Measurements from ENCODE around the gene PKNOX2. TPM values are rescaled to one million over a fixed set of nuclear protein-coding genes. Genes with fewer than 3 reads are reported as not detected.

The PKNOX2 gene
- total RNA-seq, 1 donor from 2014 or later, result 3.4 TPM

DNA sequence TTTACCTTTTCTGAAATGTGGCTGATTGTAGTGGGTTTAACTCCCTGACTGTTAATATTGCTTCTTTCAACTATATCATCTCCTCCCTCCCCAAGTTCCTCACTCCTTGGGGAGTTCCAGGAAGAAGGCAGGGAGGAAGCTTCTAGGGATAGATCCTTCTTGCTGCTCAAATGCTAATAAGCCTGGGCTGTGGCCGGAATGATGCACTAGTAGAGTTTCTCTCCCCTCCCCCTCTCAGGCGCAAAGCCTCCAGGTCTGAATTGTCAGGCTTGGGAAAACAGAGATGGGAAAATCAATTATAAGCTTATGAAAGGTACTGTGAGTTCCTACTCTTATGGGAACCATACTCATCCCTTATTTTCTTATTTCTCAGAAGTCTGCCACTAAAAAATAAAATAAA, 300.7 kb downstream of the PKNOX2 start:
- H3K36me3 ChIP-seq, result no peaks in the 10 kb centered on the region
- intact Hi-C loops (cut with DNase I), result no loop called here
- TF ChIP-seq POLR2A (IDR thresholded peaks at IDR 0.05) (no peak), POLR2AphosphoS5 (IDR thresholded peaks at IDR 0.05; ENCODE audit: insufficient read depth in 1 of 2, low read depth in 1 of 2) (no peak)
- TF ChIP-seq, protein P1, sequence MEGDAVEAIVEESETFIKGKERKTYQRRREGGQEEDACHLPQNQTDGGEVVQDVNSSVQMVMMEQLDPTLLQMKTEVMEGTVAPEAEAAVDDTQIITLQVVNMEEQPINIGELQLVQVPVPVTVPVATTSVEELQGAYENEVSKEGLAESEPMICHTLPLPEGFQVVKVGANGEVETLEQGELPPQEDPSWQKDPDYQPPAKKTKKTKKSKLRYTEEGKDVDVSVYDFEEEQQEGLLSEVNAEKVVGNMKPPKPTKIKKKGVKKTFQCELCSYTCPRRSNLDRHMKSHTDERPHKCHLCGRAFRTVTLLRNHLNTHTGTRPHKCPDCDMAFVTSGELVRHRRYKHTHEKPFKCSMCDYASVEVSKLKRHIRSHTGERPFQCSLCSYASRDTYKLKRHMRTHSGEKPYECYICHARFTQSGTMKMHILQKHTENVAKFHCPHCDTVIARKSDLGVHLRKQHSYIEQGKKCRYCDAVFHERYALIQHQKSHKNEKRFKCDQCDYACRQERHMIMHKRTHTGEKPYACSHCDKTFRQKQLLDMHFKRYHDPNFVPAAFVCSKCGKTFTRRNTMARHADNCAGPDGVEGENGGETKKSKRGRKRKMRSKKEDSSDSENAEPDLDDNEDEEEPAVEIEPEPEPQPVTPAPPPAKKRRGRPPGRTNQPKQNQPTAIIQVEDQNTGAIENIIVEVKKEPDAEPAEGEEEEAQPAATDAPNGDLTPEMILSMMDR (IDR thresholded peaks at IDR 0.05), result no peak
- no peak overlapping the region for H3K27ac ChIP-seq
- no peaks in the 10 kb centered on the region for H3K9me3 ChIP-seq
- H3K4me3 ChIP-seq, result no peak overlapping the region
- peak in 1 of 2 donors; percentile 13 for DNase-seq (ENCODE audit: extremely low spot score in 2 of 2)
- no peaks in the 10 kb centered on the region for H3K27me3 ChIP-seq
- H3K4me1 ChIP-seq, result no peaks in the 10 kb centered on the region

DNA sequence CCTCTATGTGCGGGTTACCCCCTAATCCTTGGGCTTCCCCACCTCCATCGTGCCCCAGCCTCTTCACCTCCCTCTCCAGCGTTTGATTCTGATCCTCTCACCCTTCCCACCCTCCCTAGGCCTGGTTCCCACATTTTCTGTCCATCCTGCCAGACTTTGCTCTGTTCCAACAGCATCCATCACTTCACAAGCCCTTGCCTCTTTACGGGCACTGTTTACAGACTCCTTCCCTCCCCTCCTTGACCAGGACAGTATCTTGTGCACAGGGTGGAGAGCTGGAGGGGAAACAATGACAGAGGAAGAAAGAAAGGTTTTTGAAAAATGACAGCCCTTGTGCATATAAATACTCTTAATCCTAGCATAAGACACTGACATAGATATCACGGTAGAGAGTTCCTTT, 301.1 kb downstream of the PKNOX2 start:
- no peaks in the 10 kb centered on the region for H3K9me3 ChIP-seq
- no peak for TF ChIP-seq POLR2AphosphoS5 (IDR thresholded peaks at IDR 0.05; ENCODE audit: insufficient read depth in 1 of 2, low read depth in 1 of 2)
- TF ChIP-seq, protein P1 (IDR thresholded peaks at IDR 0.05), result no peak
- no peak for TF ChIP-seq POLR2A (IDR thresholded peaks at IDR 0.05)
- no peaks in the 10 kb centered on the region for H3K36me3 ChIP-seq
- H3K4me1 ChIP-seq, result no peaks in the 10 kb centered on the region
- peak in 1 of 2 donors; percentile 58 for DNase-seq (ENCODE audit: extremely low spot score in 2 of 2)
- intact Hi-C loops (cut with DNase I), result no loop called here
- no peaks in the 10 kb centered on the region for H3K27me3 ChIP-seq
- H3K27ac ChIP-seq, result no peak overlapping the region
- H3K4me3 ChIP-seq, result no peak overlapping the region

DNA sequence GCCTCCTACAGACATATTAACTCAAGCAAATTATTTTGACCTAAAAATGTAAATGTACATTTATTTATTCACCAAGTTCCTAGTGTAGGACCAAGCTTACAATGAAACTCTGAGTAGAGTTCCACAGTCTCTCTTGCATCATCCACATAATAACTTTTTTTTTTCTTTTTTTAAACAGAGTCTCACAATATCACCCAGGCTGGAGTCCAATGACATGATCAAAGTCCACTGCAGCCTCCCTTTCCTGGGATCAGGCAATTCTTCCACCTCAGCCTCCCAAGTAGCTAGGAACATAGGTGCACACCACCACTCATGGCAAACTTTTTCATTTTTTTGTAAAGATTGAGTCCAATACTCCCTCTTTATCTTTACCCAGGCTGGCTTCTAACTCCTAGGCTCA, 303.5 kb downstream of the PKNOX2 start:
- no peak overlapping the region for H3K27ac ChIP-seq
- peak in 1 of 2 donors; percentile 20 for DNase-seq (ENCODE audit: extremely low spot score in 2 of 2)
- H3K36me3 ChIP-seq, result no peaks in the 10 kb centered on the region
- intact Hi-C loops (cut with DNase I), result no loop called here
- H3K27me3 ChIP-seq, result no peaks in the 10 kb centered on the region
- H3K4me3 ChIP-seq, result no peak overlapping the region
- no peak for TF ChIP-seq POLR2A (IDR thresholded peaks at IDR 0.05)
- TF ChIP-seq, protein P1 (IDR thresholded peaks at IDR 0.05), result no peak
- TF ChIP-seq POLR2AphosphoS5 (IDR thresholded peaks at IDR 0.05; ENCODE audit: insufficient read depth in 1 of 2, low read depth in 1 of 2), result no peak
- H3K9me3 ChIP-seq, result no peaks in the 10 kb centered on the region
- no peaks in the 10 kb centered on the region for H3K4me1 ChIP-seq

DNA sequence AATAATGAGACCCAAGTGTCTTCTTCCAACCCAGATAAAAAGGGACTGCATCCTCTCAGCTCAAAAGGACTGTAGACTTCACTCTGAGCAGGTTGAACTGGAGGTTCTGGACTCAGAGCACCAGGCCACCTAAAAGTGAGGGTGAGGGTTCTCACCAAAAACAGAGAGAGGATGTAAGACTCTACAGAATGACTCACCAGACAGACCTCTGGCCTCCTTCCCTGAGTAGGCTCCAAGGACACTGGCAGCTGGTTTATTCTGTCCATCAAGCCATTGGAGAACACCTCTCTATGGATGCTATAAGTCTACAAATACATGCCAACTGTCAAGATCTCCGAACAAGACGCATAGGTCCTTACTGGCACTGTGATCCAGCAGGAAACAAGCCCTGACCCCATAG, 304.3 kb downstream of the PKNOX2 start:
- H3K9me3 ChIP-seq, result no peaks in the 10 kb centered on the region
- no peaks in the 10 kb centered on the region for H3K27me3 ChIP-seq
- intact Hi-C loops (cut with DNase I), result no loop called here
- no peak for TF ChIP-seq POLR2A (IDR thresholded peaks at IDR 0.05)
- TF ChIP-seq, protein P1 (IDR thresholded peaks at IDR 0.05), result no peak
- no peak for TF ChIP-seq POLR2AphosphoS5 (IDR thresholded peaks at IDR 0.05; ENCODE audit: insufficient read depth in 1 of 2, low read depth in 1 of 2)
- H3K4me1 ChIP-seq, result no peaks in the 10 kb centered on the region
- H3K27ac ChIP-seq, result no peak overlapping the region
- no peaks in the 10 kb centered on the region for H3K36me3 ChIP-seq
- peak in 1 of 2 donors; percentile 42 for DNase-seq (ENCODE audit: extremely low spot score in 2 of 2)
- H3K4me3 ChIP-seq, result no peak overlapping the region

DNA sequence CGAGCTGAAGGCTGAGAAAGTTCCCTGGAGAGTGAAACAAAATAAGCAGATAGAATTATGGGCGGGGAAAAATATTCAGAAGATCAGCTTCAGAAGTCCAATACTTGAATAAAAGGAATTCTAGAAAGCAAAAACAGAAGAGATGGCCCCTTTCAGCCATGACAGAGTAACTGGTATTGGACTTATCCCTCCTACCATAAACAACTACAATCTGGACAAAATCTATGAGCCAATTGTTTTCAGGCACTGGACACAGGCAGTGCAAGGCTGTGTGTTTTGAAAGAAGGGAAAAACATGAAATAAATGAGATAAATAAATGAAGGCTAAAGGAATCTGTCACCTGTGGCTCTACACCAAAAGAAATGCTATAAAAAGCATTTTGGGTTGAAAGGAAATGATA, 305.8 kb downstream of the PKNOX2 start:
- TF ChIP-seq, protein P1 (IDR thresholded peaks at IDR 0.05), result no peak
- TF ChIP-seq POLR2AphosphoS5 (IDR thresholded peaks at IDR 0.05; ENCODE audit: insufficient read depth in 1 of 2, low read depth in 1 of 2) (no peak), POLR2A (IDR thresholded peaks at IDR 0.05) (no peak)
- Histone ChIP-seq H3K36me3 (no peaks in the 10 kb centered on the region), H3K4me3 (no peak overlapping the region), H3K27me3 (no peaks in the 10 kb centered on the region), H3K4me1 (no peaks in the 10 kb centered on the region), H3K9me3 (no peaks in the 10 kb centered on the region), H3K27ac (no peak overlapping the region)
- intact Hi-C loops (cut with DNase I), result no loop called here
- DNase-seq (ENCODE audit: extremely low spot score in 2 of 2), result no peak

All from vagina (tissue), 2 donors.